IMR-90 (cell line): Measurements from ENCODE around the gene CRACR2B. TPM values are rescaled to one million over a fixed set of nuclear protein-coding genes. Genes with fewer than 3 reads are reported as not detected.

Experiments used
- ATAC-seq: fragments of 200-7000 bp; cut with Tn5 transposase; 2 replicates; pipeline ENCODE4 v1.9.1; 2020; ENCODE audit warnings: low read depth, mild to moderate bottlenecking, moderate library complexity
- BruUV-seq: library from RNA; stranded (reverse); fragments of 400-500 nt; replicated peaks from 2 replicates; lab custom pipeline; 2021; lab: Mats Ljungman, UMichigan
- CTCF ChIA-PET: fragments of 300-600 bp; formaldehyde crosslinking; extraction: SDS; loops from one replicate; lab custom pipeline; 2021; ENCODE audit warnings: antibody characterized with exemption; lab: Yijun Ruan, JAX
- POLR2A ChIA-PET: fragments of 300-600 bp; sonication (Branson Sonifier 250); formaldehyde crosslinking; loops from one replicate; lab custom pipeline; 2022; ENCODE audit warnings: antibody characterized with exemption; ENCODE audit not compliant: unreplicated experiment; lab: Charles Lee
- DNase-seq: peaks from one replicate; pipeline ENCODE4 v3.0.0; 2013
- H2AFZ ChIP-seq: replicated peaks from 2 replicates; pipeline ENCODE3; 2013; ENCODE audit warnings: low read length, mild to moderate bottlenecking; ENCODE audit not compliant: poor library complexity
- H2AK5ac ChIP-seq: 2 replicates; pipeline ENCODE4 v1.6.1; 2013; ENCODE audit warnings: low read depth, low read length, inconsistent platforms
- H2AK9ac ChIP-seq: replicated peaks from 2 replicates; pipeline ENCODE3; 2013; ENCODE audit warnings: mild to moderate bottlenecking, low read depth, low read length, moderate library complexity; ENCODE audit not compliant: poor library complexity
- H2BK120ac ChIP-seq: 2 replicates; pipeline ENCODE4 v1.6.1; 2013; ENCODE audit warnings: low read depth, low read length, inconsistent platforms
- H2BK15ac ChIP-seq: 3 replicates; pipeline ENCODE4 v1.6.1; 2013; ENCODE audit warnings: low read depth, low read length, inconsistent platforms
- H2BK20ac ChIP-seq: 2 replicates; pipeline ENCODE4 v1.6.1; 2013; ENCODE audit warnings: low read depth, mild to moderate bottlenecking, inconsistent platforms, low read length, moderate library complexity
- H2BK5ac ChIP-seq: 2 replicates; pipeline ENCODE4 v1.6.1; 2013; ENCODE audit warnings: mild to moderate bottlenecking, low read depth, low read length, inconsistent platforms; ENCODE audit not compliant: poor library complexity, severe bottlenecking
- H3K14ac ChIP-seq: replicated peaks from 2 replicates; pipeline ENCODE4 v1.6.1; 2013; ENCODE audit warnings: low read depth, low read length, inconsistent platforms
- H3K18ac ChIP-seq: 2 replicates; pipeline ENCODE4 v1.6.1; 2013; ENCODE audit warnings: low read depth, low read length, control low read depth
- H3K23ac ChIP-seq: 2 replicates; pipeline ENCODE4 v1.6.1; 2013; ENCODE audit warnings: low read depth, low read length, inconsistent platforms
- H3K27ac ChIP-seq: 2 replicates; pipeline ENCODE4 v1.5.1; 2013; ENCODE audit warnings: mild to moderate bottlenecking, control low read depth, low read length; ENCODE audit not compliant: insufficient read depth
- H3K27me3 ChIP-seq: 2 replicates; pipeline ENCODE4 v1.6.1; 2013; ENCODE audit warnings: low read length; ENCODE audit not compliant: control insufficient read depth, insufficient read depth
- H3K36me3 ChIP-seq: 2 replicates; pipeline ENCODE4 v1.6.1; 2013; ENCODE audit warnings: low read length, mixed read lengths; ENCODE audit not compliant: control insufficient read depth, insufficient read depth
- H3K4ac ChIP-seq: 2 replicates; pipeline ENCODE4 v1.6.1; 2013; ENCODE audit warnings: low read depth, low read length, inconsistent platforms
- H3K4me1 ChIP-seq: 2 replicates; pipeline ENCODE4 v1.6.1; 2013; ENCODE audit warnings: low read length, mixed read lengths; ENCODE audit not compliant: control insufficient read depth, insufficient read depth
- H3K4me2 ChIP-seq: 2 replicates; pipeline ENCODE4 v1.6.1; 2013; ENCODE audit warnings: low read depth, mild to moderate bottlenecking, control low read depth, low read length, moderate library complexity
- H3K4me3 ChIP-seq: 2 replicates; pipeline ENCODE4 v1.5.1; 2013; ENCODE audit warnings: low read depth, mild to moderate bottlenecking, control low read depth, low read length, moderate library complexity; ENCODE audit not compliant: insufficient read depth
- H3K56ac ChIP-seq: 2 replicates; pipeline ENCODE4 v1.6.1; 2013; ENCODE audit warnings: low read length, inconsistent platforms; ENCODE audit not compliant: insufficient read depth; ENCODE audit errors: extremely low read depth
- H3K79me1 ChIP-seq, 2 experiments: 2 replicates each; pipeline ENCODE4 v1.6.1; 2013; ENCODE audit warnings: low read length in 2 of 2, inconsistent platforms in 1 of 2, low read depth in 1 of 2
- H3K9ac ChIP-seq: 2 replicates; pipeline ENCODE4 v1.6.1; 2013; ENCODE audit warnings: low read depth, low read length, control low read depth
- H3K9me1 ChIP-seq: 2 replicates; pipeline ENCODE4 v1.6.1; 2013; ENCODE audit warnings: low read length, inconsistent platforms; ENCODE audit not compliant: insufficient read depth
- H3K9me3 ChIP-seq: 2 replicates; pipeline ENCODE4 v1.6.1; 2013; ENCODE audit warnings: low read length; ENCODE audit not compliant: control insufficient read depth, insufficient read depth
- H4K20me1 ChIP-seq: 2 replicates; pipeline ENCODE4 v1.6.1; 2013; ENCODE audit warnings: low read length, inconsistent platforms; ENCODE audit not compliant: insufficient read depth
- H4K5ac ChIP-seq: 2 replicates; pipeline ENCODE4 v1.6.1; 2013; ENCODE audit warnings: mild to moderate bottlenecking, low read depth, low read length, control low read depth
- H4K8ac ChIP-seq, 2 experiments: 2 replicates each; pipeline ENCODE4 v1.6.1; 2013; ENCODE audit warnings: low read depth in 2 of 2, low read length in 2 of 2, control low read depth in 1 of 2, inconsistent platforms in 1 of 2
- H4K91ac ChIP-seq: 2 replicates; pipeline ENCODE4 v1.6.1; 2013; ENCODE audit warnings: low read depth, low read length, inconsistent platforms; ENCODE audit not compliant: insufficient read depth
- MAZ ChIP-seq: IDR thresholded peaks from 2 replicates; pipeline ENCODE4 v1.6.1; 2012; ENCODE audit warnings: low read depth, mild to moderate bottlenecking, low read length, improper control_type of control experiment, moderate library complexity, borderline replicate concordance
- MXI1 ChIP-seq: IDR thresholded peaks from 2 replicates; pipeline ENCODE4 v1.6.1; 2012; ENCODE audit warnings: low read depth, mild to moderate bottlenecking, low read length, moderate library complexity, borderline replicate concordance
- RCOR1 ChIP-seq: IDR thresholded peaks from 2 replicates; pipeline ENCODE4 v1.6.1; 2012; ENCODE audit warnings: mild to moderate bottlenecking, low read length, improper control_type of control experiment; ENCODE audit not compliant: insufficient replicate concordance
- WGBS, 2 experiments: methylation state at CpG; one replicate each; pipeline versions ENCODE4 v1.1.5 to v1.1.7; 2013; ENCODE audit warnings: missing lambda C conversion rate in 2 of 2; ENCODE audit not compliant: insufficient read length in 1 of 2; ENCODE audit errors: extremely low coverage in 2 of 2; 5-methylcytosine and 5-hydroxymethylcytosine counted together
- dilution Hi-C: fragments of 300-500 bp; cut with HindIII; formaldehyde crosslinking; loops from one replicate; pipeline ENCODE4 v1.14.3; 2018; ENCODE audit warnings: low sequenced_read_pairs; ENCODE audit not compliant: unreplicated experiment
- in situ Hi-C: fragments of 300-500 bp; cut with MboI; formaldehyde crosslinking; loops from 3 replicates; pipeline ENCODE4 v1.14.3; 2019; ENCODE audit warnings: low sequenced_read_pairs, inconsistent platforms, mixed read lengths
- intact Hi-C: fragments of 100-400 bp; cut with micrococcal nuclease; formaldehyde crosslinking; loops from 2 replicates; pipeline ENCODE4 v1.10.0; 2022
- polyA plus RNA-seq, 3 experiments: library from polyadenylated mRNA; depleted of rRNA; stranded (reverse); fragments of >200 nt; gene quantifications; 2 replicates each; pipeline ENCODE4 v1.2.3, GENCODE V29; 2012; ENCODE audit warnings: low replicate concordance in 1 of 3
- total RNA-seq: library from RNA; depleted of rRNA; stranded (reverse); fragments of >200 nt; gene quantifications from 2 replicates; pipeline ENCODE4 v1.2.3, GENCODE V29; 2012
- TF ChIP-seq, protein P1 (sequence below): fragments of 150-350 bp; IDR thresholded peaks from 2 replicates; pipeline ENCODE4 v1.6.1; 2016; ENCODE audit warnings: low read depth, mild to moderate bottlenecking, low read length, moderate library complexity, borderline replicate concordance
- TF ChIP-seq, protein P2 (sequence below): conservative IDR thresholded peaks from 2 replicates; pipeline ENCODE4 v1.5.1; 2012; ENCODE audit warnings: mild to moderate bottlenecking, low read depth, low read length, improper control_type of control experiment

CRACR2B gene
- total and polyA plus RNA-seq, 2 of the 4 experiments (the other 2 are of a cell fraction) = 0.54 to 2.5 TPM

DNA sequence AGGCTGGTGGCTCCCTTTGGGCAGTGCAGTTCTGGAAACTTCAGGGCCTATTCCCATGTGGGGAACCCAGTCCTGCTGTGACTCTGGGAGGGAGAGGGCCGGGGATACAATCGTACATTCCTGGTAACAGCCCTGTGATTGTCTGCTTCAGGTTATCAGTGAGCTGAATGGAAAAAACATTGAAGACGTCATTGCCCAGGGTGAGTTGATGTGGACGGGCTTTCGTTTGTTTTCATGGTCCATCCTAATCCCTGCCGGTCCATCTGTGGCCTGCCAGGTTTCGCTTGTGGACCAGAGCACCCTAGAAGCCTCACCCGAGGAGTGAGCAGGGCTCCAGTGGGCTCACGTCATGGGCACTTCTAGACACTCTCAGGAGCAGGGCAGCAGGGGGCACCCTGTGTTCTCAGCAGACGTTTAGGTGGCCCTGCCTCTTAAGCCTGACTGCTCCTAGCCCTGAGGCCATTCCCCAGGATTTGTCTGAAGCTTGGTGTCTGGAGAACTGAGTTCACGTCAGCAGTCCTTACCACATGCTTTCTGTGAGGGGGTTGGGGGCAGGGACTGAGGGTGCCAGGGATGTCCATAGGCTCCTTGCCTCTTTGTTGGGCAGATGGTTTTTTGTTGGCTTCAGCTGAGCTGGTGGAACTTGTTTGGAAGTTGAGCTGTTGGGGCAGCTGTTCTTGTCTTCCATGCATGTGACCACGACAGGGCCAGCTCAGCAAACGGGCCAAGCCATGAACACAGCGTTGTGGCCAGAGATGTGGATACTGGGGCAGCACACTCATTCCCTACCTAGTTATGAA is 16.1 kb upstream of the CRACR2B start:
- Histone ChIP-seq H4K91ac (no peak overlapping the region), H3K36me3 (peaks cover 30% of the 10 kb centered on the region), H3K4me2 (no peak overlapping the region), H3K56ac (no peak overlapping the region), H2BK20ac (no peak overlapping the region), H3K9me3 (no peaks in the 10 kb centered on the region), H3K27me3 (no peaks in the 10 kb centered on the region), H3K9me1 (no peaks in the 10 kb centered on the region), H2AK5ac (no peak overlapping the region), H2AFZ (no peak overlapping the region), H4K20me1 (peaks cover 38% of the 10 kb centered on the region), H3K23ac (peak overlapping the region; percentile 62), H2BK5ac (no peak overlapping the region), H3K79me1 (peaks cover 27 to 53% of the 10 kb centered on the region in 2 experiments), H3K4me3 (no peak overlapping the region), H3K18ac (no peak overlapping the region), H2AK9ac (no peak overlapping the region), H3K14ac (no peak overlapping the region), H2BK15ac (no peak overlapping the region), H3K4me1 (peaks cover 6% of the 10 kb centered on the region), H3K9ac (peak overlapping the region; percentile 85; the same call in 1 of the 2 replicates), H3K27ac (no peak overlapping the region), H2BK120ac (no peak overlapping the region), H4K8ac (no peak overlapping the region), H4K5ac (no peak overlapping the region), H3K4ac (no peak overlapping the region)
- ChIA-PET POLR2A (no interaction called here), CTCF (no interaction called here)
- whole genome bisulfite sequencing, 2 experiments = 77% methylated on average over 5 of the region's 14 CpGs; no CpG with 5 or more reads in 1 of the 2 experiments
- intact Hi-C loops (no loop called here), in situ Hi-C loops (no loop called here), dilution Hi-C loops (no loop called here)
- TF ChIP-seq MXI1 (no peak), RCOR1 (no peak), MAZ (no peak)
- TF ChIP-seq, protein P1, sequence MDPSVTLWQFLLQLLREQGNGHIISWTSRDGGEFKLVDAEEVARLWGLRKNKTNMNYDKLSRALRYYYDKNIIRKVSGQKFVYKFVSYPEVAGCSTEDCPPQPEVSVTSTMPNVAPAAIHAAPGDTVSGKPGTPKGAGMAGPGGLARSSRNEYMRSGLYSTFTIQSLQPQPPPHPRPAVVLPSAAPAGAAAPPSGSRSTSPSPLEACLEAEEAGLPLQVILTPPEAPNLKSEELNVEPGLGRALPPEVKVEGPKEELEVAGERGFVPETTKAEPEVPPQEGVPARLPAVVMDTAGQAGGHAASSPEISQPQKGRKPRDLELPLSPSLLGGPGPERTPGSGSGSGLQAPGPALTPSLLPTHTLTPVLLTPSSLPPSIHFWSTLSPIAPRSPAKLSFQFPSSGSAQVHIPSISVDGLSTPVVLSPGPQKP = no peak
- TF ChIP-seq, protein P2, sequence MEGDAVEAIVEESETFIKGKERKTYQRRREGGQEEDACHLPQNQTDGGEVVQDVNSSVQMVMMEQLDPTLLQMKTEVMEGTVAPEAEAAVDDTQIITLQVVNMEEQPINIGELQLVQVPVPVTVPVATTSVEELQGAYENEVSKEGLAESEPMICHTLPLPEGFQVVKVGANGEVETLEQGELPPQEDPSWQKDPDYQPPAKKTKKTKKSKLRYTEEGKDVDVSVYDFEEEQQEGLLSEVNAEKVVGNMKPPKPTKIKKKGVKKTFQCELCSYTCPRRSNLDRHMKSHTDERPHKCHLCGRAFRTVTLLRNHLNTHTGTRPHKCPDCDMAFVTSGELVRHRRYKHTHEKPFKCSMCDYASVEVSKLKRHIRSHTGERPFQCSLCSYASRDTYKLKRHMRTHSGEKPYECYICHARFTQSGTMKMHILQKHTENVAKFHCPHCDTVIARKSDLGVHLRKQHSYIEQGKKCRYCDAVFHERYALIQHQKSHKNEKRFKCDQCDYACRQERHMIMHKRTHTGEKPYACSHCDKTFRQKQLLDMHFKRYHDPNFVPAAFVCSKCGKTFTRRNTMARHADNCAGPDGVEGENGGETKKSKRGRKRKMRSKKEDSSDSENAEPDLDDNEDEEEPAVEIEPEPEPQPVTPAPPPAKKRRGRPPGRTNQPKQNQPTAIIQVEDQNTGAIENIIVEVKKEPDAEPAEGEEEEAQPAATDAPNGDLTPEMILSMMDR = 0 out of 2 replicates have a peak, but pooled peaks have one; percentile 2
- no TSS peak for BruUV-seq
- ATAC-seq = no peak
- DNase-seq = no peak
